Gastrocnemius medialis (tissue), 4 donors: ENCODE results near the gene CCNT2. TPM values are rescaled to one million over a fixed set of nuclear protein-coding genes. Genes with fewer than 3 reads are reported as not detected.
"Not testable (repeated sequence)": the region's sequence is repeated elsewhere in the genome, so short reads cannot be mapped to it uniquely, and the experiment has no call there.

Experiments used
- ATAC-seq, 2 donors: fragments of 150-250 bp; one replicate each; pipeline ENCODE4 v1.9.1; 2016
- DNase-seq, 2 donors: peaks; one replicate each; pipeline ENCODE4 v3.0.0-alpha.2; 2019
- H3K27ac ChIP-seq, 4 donors: fragments of 200-600 bp; sonication (generic); 1 replicate in 1 of 4; 2 replicates in 3 of 4; pipeline ENCODE4 v1.5.1; 2016 to 2018; ENCODE audit warnings: mild to moderate bottlenecking in 2 of 4, moderate library complexity in 1 of 4
- H3K27me3 ChIP-seq, 3 donors: fragments of 200-600 bp; sonication (generic) in 2 of 3; 1 replicate in 1 of 3; 2 replicates in 2 of 3; pipeline versions ENCODE4 v1.5.1 to v1.6.0; 2016 to 2019; ENCODE audit warnings: mild to moderate bottlenecking in 1 of 3, moderate library complexity in 1 of 3
- H3K36me3 ChIP-seq, 2 donors: fragments of 200-600 bp; sonication (generic) in 1 of 2; one replicate each; pipeline ENCODE4 v1.5.1; 2017 to 2018
- H3K4me1 ChIP-seq, 2 donors: fragments of 200-600 bp; sonication (generic) in 1 of 2; one replicate each; pipeline ENCODE4 v1.5.1; 2016 to 2017; ENCODE audit warnings: mild to moderate bottlenecking in 2 of 2
- H3K4me3 ChIP-seq, 4 donors: fragments of 200-600 bp; sonication (generic) in 3 of 4; 1 replicate in 1 of 4; 2 replicates in 3 of 4; pipeline ENCODE4 v1.5.1; 2016 to 2019; ENCODE audit warnings: mild to moderate bottlenecking in 2 of 4
- H3K9me3 ChIP-seq, 3 donors: fragments of 200-600 bp; sonication (generic) in 2 of 3; 1 replicate in 1 of 3; 2 replicates in 2 of 3; pipeline ENCODE4 v1.5.1; 2016 to 2019
- CTCF ChIP-seq, 5 experiments: fragments of 450-650 bp in 3 of 5; fragments of 200-600 bp in 2 of 5; sonication (generic) in 2 of 5; IDR thresholded peaks in 4 of 5; conservative IDR thresholded peaks in 1 of 5; 1 replicate in 4 of 5; 2 replicates in 1 of 5; pipeline ENCODE4 v1.5.1; 2016 to 2019; ENCODE audit warnings: antibody characterized with exemption in 5 of 5, mild to moderate bottlenecking in 3 of 5, moderate library complexity in 3 of 5
- POLR2A ChIP-seq, 2 donors: fragments of 450-650 bp; IDR thresholded peaks; one replicate each; pipeline ENCODE4 v1.6.1; 2017; ENCODE audit warnings: antibody characterized with exemption in 2 of 2, mild to moderate bottlenecking in 2 of 2, moderate library complexity in 2 of 2
- in situ Hi-C, 4 donors: fragments of 200-750 bp; cut with MboI; loops; one replicate each; pipeline versions ENCODE4 v1.15.0 to v1.8.0; 2017; ENCODE audit warnings: low sequenced_read_pairs in 4 of 4
- intact Hi-C: fragments of 100-400 bp; cut with DNase I; formaldehyde crosslinking; loops from one replicate; pipeline ENCODE4 v1.15.1; 2023; ENCODE audit warnings: low total_unique reads
- total RNA-seq, 4 donors: library from RNA; depleted of rRNA; stranded (reverse); fragments of >200 nt; gene quantifications; one replicate each; pipeline versions ENCODE4 v1.1.0 to v1.2.3, GENCODE V29; 2016

The CCNT2 gene
- total RNA-seq, 4 donors from 2014 or later, result 11.6 to 28.4 (median 18.6) TPM

- no peak for TF ChIP-seq CTCF (IDR thresholded peaks at IDR 0.05 in 4 of 5, conservative IDR thresholded peaks at IDR 0.05 in 1 of 5)
- no peak for TF ChIP-seq POLR2A (IDR thresholded peaks at IDR 0.05)
- Histone ChIP-seq H3K4me3 (no peak overlapping the region), H3K4me1 (no peaks in the 10 kb centered on the region), H3K27me3 (no peaks in the 10 kb centered on the region), H3K36me3 (no peaks in the 10 kb centered on the region), H3K27ac (no peak overlapping the region), H3K9me3 (no peaks in the 10 kb centered on the region)
- intact Hi-C loops (no loop called here), in situ Hi-C loops (no loop called here)
- ATAC-seq (no peak), DNase-seq (no peak)
Measured at GRCh38 chr2:134975281-134976009, 56.8 kb downstream of the CCNT2 start.

GRCh38 chr2:134976074-134976702 is 57.6 kb downstream of the CCNT2 start:
- intact Hi-C loops, result no loop called here
- Histone ChIP-seq H3K27ac (no peak overlapping the region), H3K27me3 (no peaks in the 10 kb centered on the region), H3K9me3 (no peaks in the 10 kb centered on the region), H3K4me3 (no peak overlapping the region), H3K4me1 (no peaks in the 10 kb centered on the region), H3K36me3 (no peaks in the 10 kb centered on the region)
- in situ Hi-C loops, result no loop called here
- DNase-seq (no peak), ATAC-seq (no peak)
- no peak for TF ChIP-seq POLR2A (IDR thresholded peaks at IDR 0.05)
- no peak for TF ChIP-seq CTCF (IDR thresholded peaks at IDR 0.05 in 4 of 5, conservative IDR thresholded peaks at IDR 0.05 in 1 of 5)

- in situ Hi-C loops, H3K36me3 ChIP-seq: not testable (repeated sequence)
Measured at GRCh38 chr2:134977104-134977503, 58.5 kb downstream of the CCNT2 start.

GRCh38 chr2:134979221-134979620 is 60.6 kb downstream of the CCNT2 start:
- Histone ChIP-seq H3K27ac (no peak overlapping the region), H3K4me3 (no peak overlapping the region), H3K27me3 (no peaks in the 10 kb centered on the region), H3K36me3 (no peaks in the 10 kb centered on the region), H3K4me1 (no peaks in the 10 kb centered on the region), H3K9me3 (no peaks in the 10 kb centered on the region)
- TF ChIP-seq CTCF (IDR thresholded peaks at IDR 0.05 in 4 of 5, conservative IDR thresholded peaks at IDR 0.05 in 1 of 5), result no peak
- no peak for TF ChIP-seq POLR2A (IDR thresholded peaks at IDR 0.05)
- intact Hi-C loops (no loop called here), in situ Hi-C loops (no loop called here)
- DNase-seq (no peak), ATAC-seq (no peak)

More at GRCh38 chr2:134977104-134977503, 58.5 kb downstream of the CCNT2 start:
- intact Hi-C loops, H3K9me3 ChIP-seq, ATAC-seq, H3K4me1 ChIP-seq, H3K4me3 ChIP-seq, H3K27me3 ChIP-seq, H3K27ac ChIP-seq, DNase-seq: not testable (repeated sequence)

- in situ Hi-C loops, result no loop called here
- intact Hi-C loops, result no loop called here
Measured at GRCh38 chr2:134980639-134981038, 62.0 kb downstream of the CCNT2 start.

More at GRCh38 chr2:134980639-134981038, 62.0 kb downstream of the CCNT2 start:
- no peak overlapping the region for H3K27ac ChIP-seq
- TF ChIP-seq CTCF (IDR thresholded peaks at IDR 0.05 in 4 of 5, conservative IDR thresholded peaks at IDR 0.05 in 1 of 5) (no peak), POLR2A (IDR thresholded peaks at IDR 0.05) (no peak)
- H3K27me3 ChIP-seq, result no peaks in the 10 kb centered on the region
- H3K4me3 ChIP-seq, result no peak overlapping the region
- H3K36me3 ChIP-seq, result no peaks in the 10 kb centered on the region
- H3K4me1 ChIP-seq, result no peaks in the 10 kb centered on the region
- ATAC-seq, result no peak
- no peak for DNase-seq
- no peaks in the 10 kb centered on the region for H3K9me3 ChIP-seq
